WTC11 (cell line): ENCODE measurements around the gene ZNF107. TPM values are rescaled to one million over a fixed set of nuclear protein-coding genes. Genes with fewer than 3 reads are reported as not detected.

Experiments used
- ATAC-seq: fragments of 200-7000 bp; cut with Tn5 transposase; 2 replicates; pipeline ENCODE4 v1.10.0; 2021; ENCODE audit warnings: mild to moderate bottlenecking, moderate library complexity
- Bru-seq: library from RNA; stranded (reverse); fragments of 400-500 nt; gene quantifications from one replicate; lab custom pipeline; 2021; lab: Mats Ljungman, UMichigan
- CTCF ChIA-PET: fragments of 300-600 bp; sonication (Branson Sonifier 250); formaldehyde crosslinking; loops from one replicate; lab custom pipeline; 2021; ENCODE audit warnings: antibody characterized with exemption; lab: Charles Lee
- POLR2A ChIA-PET: fragments of 350-600 bp; sonication (Branson Sonifier 250); formaldehyde crosslinking; loops from one replicate; lab custom pipeline; 2021; ENCODE audit warnings: antibody characterized with exemption; lab: Charles Lee
- DNase-seq: peaks from one replicate; pipeline ENCODE4 v3.0.0; 2021; ENCODE audit warnings: low spot score
- H3K27ac Mint-ChIP-seq: 2 replicates; pipeline ENCODE4 v1.8.0; 2021; ENCODE audit warnings: mixed read lengths
- H3K27me3 Mint-ChIP-seq: 2 replicates; pipeline ENCODE4 v1.8.0; 2021; ENCODE audit warnings: low read depth, mild to moderate bottlenecking, moderate library complexity, mixed read lengths
- H3K36me3 Mint-ChIP-seq: 2 replicates; pipeline ENCODE4 v1.8.0; 2021; ENCODE audit warnings: mixed read lengths
- H3K4me1 Mint-ChIP-seq: 2 replicates; pipeline ENCODE4 v1.8.0; 2022; ENCODE audit warnings: mixed read lengths
- H3K4me3 Mint-ChIP-seq: 2 replicates; pipeline ENCODE4 v1.8.0; 2021; ENCODE audit warnings: mild to moderate bottlenecking, moderate library complexity, mixed read lengths
- H3K9me3 Mint-ChIP-seq: 2 replicates; pipeline ENCODE4 v1.8.0; 2021; ENCODE audit warnings: mixed read lengths
- E2F1 ChIP-seq: sonication (generic); formaldehyde crosslinking; IDR thresholded peaks from 2 replicates; pipeline ENCODE4 v1.8.0; 2022; ENCODE audit warnings: mild to moderate bottlenecking, missing genetic modification reagents
- ESRRA ChIP-seq: sonication (generic); formaldehyde crosslinking; IDR thresholded peaks from 2 replicates; pipeline ENCODE4 v1.8.1; 2022; ENCODE audit warnings: mild to moderate bottlenecking, missing genetic modification reagents, borderline replicate concordance
- GABPB1 ChIP-seq: sonication (generic); formaldehyde crosslinking; IDR thresholded peaks from 2 replicates; pipeline ENCODE4 v1.8.1; 2023; ENCODE audit warnings: mild to moderate bottlenecking, missing genetic modification reagents
- GTF2I ChIP-seq: fragments of 250-450 bp; sonication (Bioruptor Pico); conservative IDR thresholded peaks from 2 replicates; pipeline ENCODE4 v1.4.0; 2021; ENCODE audit warnings: mild to moderate bottlenecking
- HMGA2 ChIP-seq: fragments of 250-450 bp; sonication (Bioruptor Pico); IDR thresholded peaks from 2 replicates; pipeline ENCODE4 v1.4.0; 2021; ENCODE audit warnings: mild to moderate bottlenecking, moderate library complexity
- MAX ChIP-seq: sonication (generic); formaldehyde crosslinking; IDR thresholded peaks from 2 replicates; pipeline ENCODE4 v1.8.0; 2022; ENCODE audit warnings: mild to moderate bottlenecking, missing genetic modification reagents
- MXD4 ChIP-seq: fragments of 250-450 bp; sonication (Bioruptor Pico); IDR thresholded peaks from 2 replicates; pipeline ENCODE4 v1.8.0; 2021; ENCODE audit warnings: mild to moderate bottlenecking, moderate library complexity, borderline replicate concordance
- MYBL2 ChIP-seq: sonication (generic); formaldehyde crosslinking; IDR thresholded peaks from 2 replicates; pipeline ENCODE4 v1.8.1; 2023; ENCODE audit warnings: mild to moderate bottlenecking, moderate library complexity, missing genetic modification reagents
- NFYB ChIP-seq: sonication (generic); formaldehyde crosslinking; conservative IDR thresholded peaks from 2 replicates; pipeline ENCODE4 v1.8.0; 2022; ENCODE audit warnings: low read depth, missing genetic modification reagents
- RORB ChIP-seq: fragments of 250-450 bp; sonication (Bioruptor Pico); IDR thresholded peaks from 2 replicates; pipeline ENCODE4 v1.9.0; 2021; ENCODE audit warnings: mild to moderate bottlenecking
- TEAD1 ChIP-seq: sonication (generic); formaldehyde crosslinking; IDR thresholded peaks from 2 replicates; pipeline ENCODE4 v1.8.0; 2022; ENCODE audit warnings: mild to moderate bottlenecking, missing genetic modification reagents
- TEAD4 ChIP-seq: sonication (generic); formaldehyde crosslinking; IDR thresholded peaks from 2 replicates; pipeline ENCODE4 v1.8.0; 2022; ENCODE audit warnings: mild to moderate bottlenecking, missing genetic modification reagents
- USF1 ChIP-seq: sonication (generic); formaldehyde crosslinking; IDR thresholded peaks from 2 replicates; pipeline ENCODE4 v1.8.0; 2022; ENCODE audit warnings: mild to moderate bottlenecking, missing genetic modification reagents
- ZNF121 ChIP-seq: sonication (generic); formaldehyde crosslinking; IDR thresholded peaks from 2 replicates; pipeline ENCODE4 v1.8.0; 2023; ENCODE audit warnings: missing genetic modification reagents
- ZNF138 ChIP-seq: sonication (generic); formaldehyde crosslinking; conservative IDR thresholded peaks from 2 replicates; pipeline ENCODE4 v1.8.1; 2022; ENCODE audit warnings: mild to moderate bottlenecking, moderate library complexity, missing genetic modification reagents
- ZNF219 ChIP-seq: sonication (generic); formaldehyde crosslinking; IDR thresholded peaks from 2 replicates; pipeline ENCODE4 v1.8.0; 2023; ENCODE audit warnings: missing genetic modification reagents, mild to moderate bottlenecking, borderline replicate concordance
- ZNF416 ChIP-seq: fragments of 250-450 bp; sonication (Bioruptor Pico); IDR thresholded peaks from 2 replicates; pipeline ENCODE4 v1.9.0; 2021; ENCODE audit warnings: mild to moderate bottlenecking, inconsistent platforms
- ZNF512 ChIP-seq: sonication (generic); formaldehyde crosslinking; IDR thresholded peaks from 2 replicates; pipeline ENCODE4 v1.8.1; 2022; ENCODE audit warnings: missing genetic modification reagents, borderline replicate concordance
- long read RNA-seq, 3 experiments: library from RNA in 1 of 3; library from capped mRNA in 1 of 3; library from polyadenylated mRNA in 1 of 3; unstranded in 2 of 3; stranded (forward) in 1 of 3; transcript quantifications; one replicate each; pipeline ENCODE4 v2.0.0, GENCODE V29; 2021
- total RNA-seq: library from RNA; stranded (reverse); gene quantifications from 3 replicates; pipeline ENCODE4 v1.2.3, GENCODE V29; 2021
- TF ChIP-seq, protein P1 (sequence below): fragments of 250-450 bp; sonication (Bioruptor Pico); IDR thresholded peaks from 2 replicates; pipeline ENCODE4 v1.9.0; 2021; ENCODE audit warnings: moderate library complexity, mild to moderate bottlenecking, inconsistent platforms, borderline replicate concordance
- TF ChIP-seq, protein P2 (sequence below): sonication (generic); formaldehyde crosslinking; IDR thresholded peaks from 2 replicates; pipeline ENCODE4 v1.8.1; 2022; ENCODE audit warnings: mild to moderate bottlenecking, moderate library complexity, missing genetic modification reagents
- TF ChIP-seq, protein P3 (sequence below): sonication (generic); formaldehyde crosslinking; IDR thresholded peaks from 2 replicates; pipeline ENCODE4 v1.8.0; 2023; ENCODE audit warnings: missing genetic modification reagents, mild to moderate bottlenecking, borderline replicate concordance
- TF ChIP-seq, protein P4 (sequence below): fragments of 250-450 bp; sonication (Bioruptor Pico); conservative IDR thresholded peaks from 2 replicates; pipeline ENCODE4 v1.9.0; 2021; ENCODE audit warnings: mild to moderate bottlenecking

The ZNF107 gene
- total RNA-seq (13.1 to 14.7 TPM (median 13.7 TPM) in 3 replicates), Bru-seq, nascent RNA (percentile 80 among the genes with signal in this experiment)
- long read RNA-seq, experiment 1, full-length matches to known transcripts = 47 of 70 reads
- long read RNA-seq, experiment 1, partial matches to known transcripts = 16 of 70 reads
- long read RNA-seq, experiment 1, other reads (novel, unspliced or antisense) = 7 of 70 reads
- long read RNA-seq, experiment 2, full-length matches to known transcripts = 3 of 18 reads
- long read RNA-seq, experiment 2, partial matches to known transcripts = 1 of 18 reads
- long read RNA-seq, experiment 2, other reads (novel, unspliced or antisense) = 14 of 18 reads
- long read RNA-seq, experiment 3, full-length matches to known transcripts = 2 of 23 reads
- long read RNA-seq, experiment 3, partial matches to known transcripts = 1 of 23 reads
- long read RNA-seq, experiment 3, other reads (novel, unspliced or antisense) = 20 of 23 reads

GRCh38 chr7:64665980-64666662 is at the start of gene ZNF107:
ZNF107 (plus strand) TSS chr7:64666133; CDS start chr7:64666283, 150 bp downstream.
- DNase-seq (peak; percentile 77), ATAC-seq (peak; percentile 99)
- peak; percentile 36; the same call in 1 of the 2 replicates for TF ChIP-seq USF1 (CRISPR knock-in tag)
- TF ChIP-seq ZNF138 = no peak
- no peak for TF ChIP-seq ESRRA
- TF ChIP-seq MXD4 (CRISPR knock-in tag) = no peak
- no peak for TF ChIP-seq E2F1 (CRISPR knock-in tag)
- TF ChIP-seq HMGA2 (CRISPR knock-in tag) = no peak
- TF ChIP-seq TEAD4 (CRISPR knock-in tag) = no peak
- no peak for TF ChIP-seq ZNF219 (CRISPR knock-in tag)
- TF ChIP-seq, protein P1, sequence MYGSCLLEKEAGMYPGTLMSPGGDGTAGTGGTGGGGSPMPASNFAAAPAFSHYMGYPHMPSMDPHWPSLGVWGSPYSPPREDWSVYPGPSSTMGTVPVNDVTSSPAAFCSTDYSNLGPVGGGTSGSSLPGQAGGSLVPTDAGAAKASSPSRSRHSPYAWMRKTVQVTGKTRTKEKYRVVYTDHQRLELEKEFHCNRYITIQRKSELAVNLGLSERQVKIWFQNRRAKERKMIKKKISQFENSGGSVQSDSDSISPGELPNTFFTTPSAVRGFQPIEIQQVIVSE (CRISPR knock-in tag) = no peak
- TF ChIP-seq MYBL2 = no peak
- TF ChIP-seq ZNF121 (CRISPR knock-in tag) = no peak
- TF ChIP-seq, protein P2, sequence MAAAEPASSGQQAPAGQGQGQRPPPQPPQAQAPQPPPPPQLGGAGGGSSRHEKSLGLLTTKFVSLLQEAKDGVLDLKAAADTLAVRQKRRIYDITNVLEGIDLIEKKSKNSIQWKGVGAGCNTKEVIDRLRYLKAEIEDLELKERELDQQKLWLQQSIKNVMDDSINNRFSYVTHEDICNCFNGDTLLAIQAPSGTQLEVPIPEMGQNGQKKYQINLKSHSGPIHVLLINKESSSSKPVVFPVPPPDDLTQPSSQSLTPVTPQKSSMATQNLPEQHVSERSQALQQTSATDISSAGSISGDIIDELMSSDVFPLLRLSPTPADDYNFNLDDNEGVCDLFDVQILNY (CRISPR knock-in tag) = no peak
- TF ChIP-seq, protein P3, sequence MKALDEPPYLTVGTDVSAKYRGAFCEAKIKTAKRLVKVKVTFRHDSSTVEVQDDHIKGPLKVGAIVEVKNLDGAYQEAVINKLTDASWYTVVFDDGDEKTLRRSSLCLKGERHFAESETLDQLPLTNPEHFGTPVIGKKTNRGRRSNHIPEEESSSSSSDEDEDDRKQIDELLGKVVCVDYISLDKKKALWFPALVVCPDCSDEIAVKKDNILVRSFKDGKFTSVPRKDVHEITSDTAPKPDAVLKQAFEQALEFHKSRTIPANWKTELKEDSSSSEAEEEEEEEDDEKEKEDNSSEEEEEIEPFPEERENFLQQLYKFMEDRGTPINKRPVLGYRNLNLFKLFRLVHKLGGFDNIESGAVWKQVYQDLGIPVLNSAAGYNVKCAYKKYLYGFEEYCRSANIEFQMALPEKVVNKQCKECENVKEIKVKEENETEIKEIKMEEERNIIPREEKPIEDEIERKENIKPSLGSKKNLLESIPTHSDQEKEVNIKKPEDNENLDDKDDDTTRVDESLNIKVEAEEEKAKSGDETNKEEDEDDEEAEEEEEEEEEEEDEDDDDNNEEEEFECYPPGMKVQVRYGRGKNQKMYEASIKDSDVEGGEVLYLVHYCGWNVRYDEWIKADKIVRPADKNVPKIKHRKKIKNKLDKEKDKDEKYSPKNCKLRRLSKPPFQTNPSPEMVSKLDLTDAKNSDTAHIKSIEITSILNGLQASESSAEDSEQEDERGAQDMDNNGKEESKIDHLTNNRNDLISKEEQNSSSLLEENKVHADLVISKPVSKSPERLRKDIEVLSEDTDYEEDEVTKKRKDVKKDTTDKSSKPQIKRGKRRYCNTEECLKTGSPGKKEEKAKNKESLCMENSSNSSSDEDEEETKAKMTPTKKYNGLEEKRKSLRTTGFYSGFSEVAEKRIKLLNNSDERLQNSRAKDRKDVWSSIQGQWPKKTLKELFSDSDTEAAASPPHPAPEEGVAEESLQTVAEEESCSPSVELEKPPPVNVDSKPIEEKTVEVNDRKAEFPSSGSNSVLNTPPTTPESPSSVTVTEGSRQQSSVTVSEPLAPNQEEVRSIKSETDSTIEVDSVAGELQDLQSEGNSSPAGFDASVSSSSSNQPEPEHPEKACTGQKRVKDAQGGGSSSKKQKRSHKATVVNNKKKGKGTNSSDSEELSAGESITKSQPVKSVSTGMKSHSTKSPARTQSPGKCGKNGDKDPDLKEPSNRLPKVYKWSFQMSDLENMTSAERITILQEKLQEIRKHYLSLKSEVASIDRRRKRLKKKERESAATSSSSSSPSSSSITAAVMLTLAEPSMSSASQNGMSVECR (CRISPR knock-in tag) = 0 out of 2 replicates have a peak, but pooled peaks have one; percentile 48
- TF ChIP-seq MAX = peak; percentile 45; the same call in 1 of the 2 replicates
- TF ChIP-seq RORB = no peak
- peak; percentile 87 for TF ChIP-seq NFYB (CRISPR knock-in tag)
- TF ChIP-seq GTF2I (CRISPR knock-in tag) = no peak
- no peak for TF ChIP-seq TEAD1 (CRISPR knock-in tag)
- TF ChIP-seq, protein P4, sequence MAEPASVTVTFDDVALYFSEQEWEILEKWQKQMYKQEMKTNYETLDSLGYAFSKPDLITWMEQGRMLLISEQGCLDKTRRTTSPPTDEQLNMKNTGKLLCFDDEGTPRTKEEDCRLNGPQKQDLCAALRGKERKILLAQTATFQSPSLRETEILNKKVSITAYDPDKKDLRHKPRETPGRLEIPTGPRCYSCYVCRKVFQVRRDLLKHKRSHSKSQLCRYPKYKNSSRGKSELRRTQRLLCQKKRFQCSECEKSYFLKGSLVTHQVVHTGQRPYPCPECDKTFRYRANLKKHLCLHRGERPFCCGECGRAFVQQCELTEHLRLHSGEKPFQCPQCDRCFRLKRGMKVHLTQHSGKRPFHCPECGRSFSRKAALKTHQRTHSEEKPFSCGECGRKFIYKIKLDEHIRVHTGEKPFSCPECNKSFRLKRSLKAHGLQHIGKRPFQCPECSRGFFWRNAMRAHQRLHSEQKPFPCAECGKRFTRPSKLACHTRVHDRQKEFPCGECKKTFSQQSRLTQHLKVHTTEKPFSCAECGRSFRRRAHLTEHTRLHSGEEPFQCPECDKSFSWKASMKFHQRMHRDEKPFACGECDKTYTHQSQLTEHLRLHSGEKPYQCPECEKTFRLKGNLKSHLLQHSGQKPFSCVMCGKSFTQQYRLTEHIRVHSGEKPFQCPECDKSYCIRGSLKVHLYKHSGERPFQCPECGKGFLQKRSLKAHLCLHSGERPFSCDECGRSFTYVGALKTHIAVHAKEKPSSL (CRISPR knock-in tag) = no peak
- no peak for TF ChIP-seq ZNF512 (CRISPR knock-in tag)
- no peak for TF ChIP-seq ZNF416 (CRISPR knock-in tag)
- no peak for TF ChIP-seq GABPB1 (CRISPR knock-in tag)
- H3K36me3 Mint-ChIP-seq = peaks cover 28% of the 10 kb centered on the region
- H3K27ac Mint-ChIP-seq = peak within 1 kb of the TSS; percentile 90
- peak within 1 kb of the TSS; percentile 91 for H3K4me3 Mint-ChIP-seq
- ChIA-PET CTCF (interaction anchor here (0.5 kb wide), 1 partner anchor 117 kb away, joined by 3 read pairs; no protein-coding TSS in a partner anchor), POLR2A (interaction anchor here (0.6 to 1.4 kb wide), 3 partner anchors 103 to 237 kb away, joined by 3 to 7 read pairs (median 4); partner anchors contain the start of genes ZNF138, ZNF273 and ZNF680)
- H3K9me3 Mint-ChIP-seq = peaks cover 29% of the 10 kb centered on the region
- H3K4me1 Mint-ChIP-seq = peaks cover 12% of the 10 kb centered on the region
- H3K27me3 Mint-ChIP-seq = peaks cover 12% of the 10 kb centered on the region
